H1 (cell line): Measurements from ENCODE around the gene FBLIM1. TPM values are rescaled to one million over a fixed set of nuclear protein-coding genes. Genes with fewer than 3 reads are reported as not detected.

Experiments
- CTCF ChIA-PET: fragments of 300-600 bp; sonication (Branson Sonifier 250); formaldehyde crosslinking; loops from one replicate; lab custom pipeline; 2021; ENCODE audit not compliant: partially characterized antibody; lab: Charles Lee
- POLR2A ChIA-PET: fragments of 300-600 bp; sonication (Branson Sonifier 250); formaldehyde crosslinking; loops from one replicate; lab custom pipeline; 2021; ENCODE audit warnings: inconsistent platforms; ENCODE audit not compliant: partially characterized antibody; lab: Charles Lee
- DNase-seq, 2 experiments: peaks; one replicate each; pipeline versions ENCODE4 v3.0.0 to v3.0.0-alpha.2; 2010 to 2022; ENCODE audit warnings: low spot score in 2 of 2, low read depth in 1 of 2, mixed read lengths in 1 of 2
- FAIRE-seq: peaks from 2 replicates; lab custom pipeline; 2011; peaks lifted over from hg19 to GRCh38; lab: Jason Lieb, UNC
- H2AFZ ChIP-seq: 2 replicates; pipeline ENCODE4 v1.8.1; 2012; ENCODE audit warnings: low read length, inconsistent platforms
- H2AK5ac ChIP-seq: 2 replicates; pipeline ENCODE4 v1.6.1; 2013; ENCODE audit warnings: low read depth, low read length
- H2BK120ac ChIP-seq: replicated peaks from 2 replicates; pipeline ENCODE3; 2013; ENCODE audit warnings: low read depth, low read length, inconsistent platforms
- H2BK12ac ChIP-seq: 2 replicates; pipeline ENCODE4 v1.6.1; 2013; ENCODE audit warnings: low read depth, low read length
- H2BK15ac ChIP-seq: 2 replicates; pipeline ENCODE4 v1.6.1; 2013; ENCODE audit warnings: low read length
- H2BK20ac ChIP-seq: 2 replicates; pipeline ENCODE4 v1.6.1; 2013; ENCODE audit warnings: low read length
- H2BK5ac ChIP-seq: 2 replicates; pipeline ENCODE4 v1.6.1; 2013; ENCODE audit warnings: low read depth, low read length
- H3K14ac ChIP-seq: 2 replicates; pipeline ENCODE4 v1.6.1; 2013; ENCODE audit warnings: inconsistent platforms; ENCODE audit not compliant: insufficient read length
- H3K18ac ChIP-seq: 2 replicates; pipeline ENCODE4 v1.6.1; 2013; ENCODE audit warnings: low read length; ENCODE audit errors: extremely low read depth
- H3K23ac ChIP-seq: 2 replicates; pipeline ENCODE4 v1.6.1; 2013; ENCODE audit warnings: inconsistent platforms; ENCODE audit not compliant: insufficient read length
- H3K23me2 ChIP-seq: 2 replicates; pipeline ENCODE4 v1.6.1; 2013; ENCODE audit warnings: low read depth, low read length
- H3K27ac ChIP-seq: 2 replicates; pipeline ENCODE4 v1.6.1; 2011; ENCODE audit warnings: low read depth, low read length, inconsistent platforms
- H3K27me3 ChIP-seq, 4 experiments: replicated peaks in 1 of 4; 1 replicate in 1 of 4; 2 replicates in 3 of 4; pipeline versions ENCODE4 v1.6.1 to v1.8.1; 2011 to 2013; ENCODE audit warnings: low read length in 3 of 4, mild to moderate bottlenecking in 3 of 4, inconsistent platforms in 2 of 4, mixed read lengths in 2 of 4, moderate library complexity in 1 of 4; ENCODE audit not compliant: control insufficient read depth in 3 of 4, insufficient read depth in 3 of 4; ENCODE audit errors: extremely low read depth in 1 of 4
- H3K36me3 ChIP-seq, 4 experiments: 2 replicates each; pipeline versions ENCODE4 v1.6.1 to v1.8.1; 2011 to 2013; ENCODE audit warnings: mild to moderate bottlenecking in 4 of 4, low read length in 3 of 4, moderate library complexity in 2 of 4, control low read depth in 1 of 4, inconsistent platforms in 1 of 4; ENCODE audit not compliant: insufficient read depth in 4 of 4, control insufficient read depth in 2 of 4
- H3K4ac ChIP-seq: replicated peaks from 2 replicates; pipeline ENCODE3; 2013; ENCODE audit warnings: low read length, low read depth, mixed read lengths, inconsistent platforms; ENCODE audit not compliant: insufficient read length
- H3K4me1 ChIP-seq, 4 experiments: replicated peaks in 1 of 4; 1 replicate in 1 of 4; 2 replicates in 3 of 4; pipeline versions ENCODE4 v1.6.1 to v1.8.1; 2011 to 2013; ENCODE audit warnings: low read length in 3 of 4, inconsistent platforms in 2 of 4, mixed read lengths in 1 of 4; ENCODE audit not compliant: insufficient read depth in 4 of 4, control insufficient read depth in 3 of 4
- H3K4me2 ChIP-seq, 2 experiments: 2 replicates each; pipeline versions ENCODE4 v1.6.1 to v1.8.1; 2011 to 2013; ENCODE audit warnings: low read depth in 2 of 2, low read length in 2 of 2, control low read depth in 1 of 2, inconsistent platforms in 1 of 2, mild to moderate bottlenecking in 1 of 2; ENCODE audit not compliant: insufficient read depth in 1 of 2
- H3K4me3 ChIP-seq, 4 experiments: fragments of 200-600, 300-600 bp in 1 of 4; sonication (generic), shearing (Covaris generic), sonication (Bioruptor Twin) in 1 of 4; 2 replicates each; pipeline versions ENCODE4 v1.5.1 to v1.8.1; 2011 to 2016; ENCODE audit warnings: low read length in 4 of 4, low read depth in 3 of 4, control low read depth in 2 of 4, inconsistent platforms in 2 of 4, mild to moderate bottlenecking in 2 of 4, mixed read lengths in 1 of 4, moderate library complexity in 1 of 4; ENCODE audit not compliant: insufficient read depth in 2 of 4; ENCODE audit errors: extremely low read depth in 1 of 4
- H3K56ac ChIP-seq: replicated peaks from 2 replicates; pipeline ENCODE3; 2013; ENCODE audit warnings: low read depth, mild to moderate bottlenecking, mixed read lengths, low read length, inconsistent platforms; ENCODE audit not compliant: insufficient read length
- H3K79me1 ChIP-seq: 2 replicates; pipeline ENCODE4 v1.6.1; 2013; ENCODE audit warnings: low read depth, low read length, control low read depth
- H3K79me2 ChIP-seq, 2 experiments: 2 replicates each; pipeline versions ENCODE4 v1.6.1 to v1.8.1; 2012 to 2013; ENCODE audit warnings: low read length in 2 of 2, mild to moderate bottlenecking in 2 of 2, inconsistent platforms in 1 of 2; ENCODE audit not compliant: insufficient read depth in 2 of 2, control insufficient read depth in 1 of 2
- H3K9ac ChIP-seq, 4 experiments: replicated peaks in 1 of 4; 1 replicate in 1 of 4; 2 replicates in 3 of 4; pipeline versions ENCODE4 v1.6.1 to v1.8.1; 2011 to 2013; ENCODE audit warnings: low read depth in 3 of 4, low read length in 3 of 4, control low read depth in 2 of 4, mild to moderate bottlenecking in 2 of 4, moderate library complexity in 2 of 4, inconsistent platforms in 1 of 4; ENCODE audit errors: extremely low read depth in 1 of 4
- H3K9me3 ChIP-seq, 2 experiments: 2 replicates each; pipeline versions ENCODE4 v1.6.1 to v1.8.1; 2012 to 2013; ENCODE audit warnings: mild to moderate bottlenecking in 2 of 2, moderate library complexity in 2 of 2, control low read depth in 1 of 2, inconsistent platforms in 1 of 2, low read depth in 1 of 2, low read length in 1 of 2, mixed read lengths in 1 of 2; ENCODE audit not compliant: insufficient read depth in 2 of 2
- H4K20me1 ChIP-seq, 2 experiments: replicated peaks in 1 of 2; 2 replicates each; pipeline versions ENCODE3 to v1.8.1; 2011 to 2013; ENCODE audit warnings: inconsistent platforms in 2 of 2, low read length in 2 of 2, mild to moderate bottlenecking in 1 of 2; ENCODE audit not compliant: insufficient read depth in 2 of 2, control insufficient read depth in 1 of 2
- H4K5ac ChIP-seq: 2 replicates; pipeline ENCODE4 v1.6.1; 2013; ENCODE audit warnings: low read length, low read depth, mixed read lengths, inconsistent platforms; ENCODE audit not compliant: insufficient read length
- H4K8ac ChIP-seq: 2 replicates; pipeline ENCODE4 v1.8.0; 2013; ENCODE audit warnings: mild to moderate bottlenecking, moderate library complexity, low read length, inconsistent platforms; ENCODE audit not compliant: insufficient read depth; ENCODE audit errors: extremely low read depth
- H4K91ac ChIP-seq: replicated peaks from 2 replicates; pipeline ENCODE3; 2013; ENCODE audit warnings: low read length, mixed read lengths, inconsistent platforms; ENCODE audit not compliant: insufficient read length
- JUND ChIP-seq: IDR thresholded peaks from 2 replicates; pipeline ENCODE4 v1.6.1; 2011; ENCODE audit warnings: mild to moderate bottlenecking, improper control_type of control experiment, low read length
- MAFK ChIP-seq: IDR thresholded peaks from 2 replicates; pipeline ENCODE4 v1.6.1; 2012; ENCODE audit warnings: low read depth, mild to moderate bottlenecking, improper control_type of control experiment, low read length
- NANOG ChIP-seq: IDR thresholded peaks from 2 replicates; pipeline ENCODE4 v1.6.1; 2011; ENCODE audit warnings: low read length, low read depth, mild to moderate bottlenecking, inconsistent platforms; ENCODE audit not compliant: insufficient read depth, poor library complexity, severe bottlenecking
- TEAD4 ChIP-seq: IDR thresholded peaks from 2 replicates; pipeline ENCODE4 v1.6.1; 2012; ENCODE audit warnings: low read depth, low read length, inconsistent platforms, mixed read lengths
- WGBS, 2 experiments: shearing (Covaris generic) in 1 of 2; methylation state at CpG; one replicate each; pipeline versions ENCODE4 v1.1.6 to v1.1.7; 2013 to 2015; ENCODE audit warnings: low lambda C conversion rate in 2 of 2, mixed read lengths in 2 of 2, inconsistent platforms in 1 of 2, low coverage in 1 of 2, missing lambda C conversion rate in 1 of 2; ENCODE audit not compliant: insufficient replicate concordance in 2 of 2, insufficient coverage in 1 of 2, insufficient read length in 1 of 2; ENCODE audit errors: extremely low coverage in 1 of 2, missing lambda C conversion rate in 1 of 2; 5-methylcytosine and 5-hydroxymethylcytosine counted together
- polyA plus RNA-seq, 7 experiments: library from polyadenylated mRNA; depleted of rRNA in 3 of 7; stranded (reverse) in 5 of 7; unstranded in 2 of 7; fragments of >200 nt in 5 of 7; fragments of 200-250 nt in 2 of 7; gene quantifications; 1 replicate in 5 of 7; 2 replicates in 1 of 7; 4 replicates in 1 of 7; pipeline versions ENCODE4 v1.2.1 to v1.2.3, GENCODE V29; 2011 to 2013; ENCODE audit warnings: missing spikeins in 2 of 7, mixed read lengths in 2 of 7
- total RNA-seq: library from RNA; stranded (reverse); fragmentation: NEBNext Ultra II Directional; extraction: Animal tissue kit (Norgen Biotek cat#: 25700); gene quantifications from 2 replicates; pipeline ENCODE4 v1.2.1, GENCODE V29; 2021

FBLIM1 gene
- total and polyA plus RNA-seq, 2 of the 8 experiments (the other 6 are each of a cell fraction or from before 2014, with no cell fraction given), result 66.6 to 66.7 TPM

GRCh38 chr1:15799004-15799867 lies 40.6 kb downstream of the FBLIM1 start:
- Histone ChIP-seq H3K4me2 (no peak overlapping the region), H3K9ac (no peak overlapping the region)
- FAIRE-seq, result no peak

More at GRCh38 chr1:15799004-15799867, 40.6 kb downstream of the FBLIM1 start:
- H3K4me3 ChIP-seq, result no peak overlapping the region
- H2AK5ac ChIP-seq, result no peak overlapping the region
- ChIA-PET CTCF (interaction anchor here (0.6 to 3.4 kb wide), 5 partner anchors 8 to 234 kb away, joined by 3 to 16 read pairs (median 4); partner anchors contain the start of gene UQCRHL), POLR2A (no interaction called here)
- H3K36me3 ChIP-seq, result no peaks in the 10 kb centered on the region
- H2BK20ac ChIP-seq, result no peak overlapping the region
- H3K4ac ChIP-seq, result no peak overlapping the region
- DNase-seq, result no peak
- H2AFZ ChIP-seq, result no peak overlapping the region
- TF ChIP-seq NANOG (no peak), MAFK (no peak), JUND (peak; percentile 68; the same call in 1 of the 2 replicates), TEAD4 (no peak)
- H2BK15ac ChIP-seq, result no peak overlapping the region; the same call in 1 of the 2 replicates
- H4K5ac ChIP-seq, result no peak overlapping the region
- no peaks in the 10 kb centered on the region for H3K27me3 ChIP-seq
- no peak overlapping the region for H3K18ac ChIP-seq
- H4K8ac ChIP-seq, result no peak overlapping the region
- H2BK120ac ChIP-seq, result no peak overlapping the region
- H3K27ac ChIP-seq, result no peak overlapping the region
- no peaks in the 10 kb centered on the region for H3K79me2 ChIP-seq
- H3K4me1 ChIP-seq, result peaks cover 0 to 18% (median 12%) of the 10 kb centered on the region in 4 experiments; a peak in 6 of 7 replicates
- peak overlapping the region; percentile 55; the same call in 1 of the 2 replicates for H2BK12ac ChIP-seq
- peaks cover 0 to 1% of the 10 kb centered on the region in 2 experiments for H4K20me1 ChIP-seq
- no peak overlapping the region for H3K23ac ChIP-seq
- H3K9me3 ChIP-seq, result no peaks in the 10 kb centered on the region
- no peak overlapping the region for H3K56ac ChIP-seq
- H3K23me2 ChIP-seq, result no peaks in the 10 kb centered on the region
- H3K14ac ChIP-seq, result no peak overlapping the region
- no peak overlapping the region for H4K91ac ChIP-seq
- WGBS, 2 experiments, result 77% methylated on average over 9 of the region's 9 CpGs; no CpG with 5 or more reads in 1 of the 2 experiments
- H3K79me1 ChIP-seq, result no peaks in the 10 kb centered on the region
- no peak overlapping the region for H2BK5ac ChIP-seq
